PC-3 (cell line): ENCODE measurements around the gene MMP21. TPM values are rescaled to one million over a fixed set of nuclear protein-coding genes. Genes with fewer than 3 reads are reported as not detected.

Experiments
- ATAC-seq: fragments of 200-7000 bp; cut with Tn5 transposase; 2 replicates; pipeline ENCODE4 v1.9.1; 2020; ENCODE audit warnings: mild to moderate bottlenecking, moderate library complexity
- BruUV-seq: library from RNA; stranded (reverse); fragments of 400-500 nt; replicated peaks from 2 replicates; lab custom pipeline; 2021; lab: Mats Ljungman, UMichigan
- CTCF ChIA-PET: fragments of 300-600 bp; sonication (Branson Sonifier 250); formaldehyde crosslinking; loops from one replicate; lab custom pipeline; 2022; ENCODE audit warnings: antibody characterized with exemption; lab: Charles Lee
- POLR2A ChIA-PET: fragments of 300-600 bp; sonication (Branson Sonifier 250); formaldehyde crosslinking; loops from one replicate; lab custom pipeline; 2022; ENCODE audit warnings: antibody characterized with exemption; ENCODE audit not compliant: unreplicated experiment; lab: Charles Lee
- DNase-seq: peaks from one replicate; pipeline ENCODE4 v3.0.0-alpha.2; 2015
- H2AFZ ChIP-seq: fragments of 300-600 bp; sonication (generic); 2 replicates; pipeline ENCODE4 v1.6.0; 2016; ENCODE audit warnings: antibody characterized with exemption, low read length
- H3F3A ChIP-seq: fragments of 300-600 bp; sonication (generic); one replicate; pipeline ENCODE4 v1.6.0; 2017; ENCODE audit warnings: antibody characterized with exemption, low read length, control low read depth, mild to moderate bottlenecking; ENCODE audit not compliant: unreplicated experiment
- H3K27ac ChIP-seq: fragments of 300-600 bp; sonication (generic); 2 replicates; pipeline ENCODE4 v1.5.1; 2016; ENCODE audit warnings: mild to moderate bottlenecking, low read length
- H3K27me3 ChIP-seq: fragments of 300-600 bp; sonication (generic); 2 replicates; pipeline ENCODE4 v1.6.1; 2016; ENCODE audit warnings: low read length, mixed read lengths
- H3K36me3 ChIP-seq: fragments of 300-600 bp; sonication (generic); 2 replicates; pipeline ENCODE4 v1.6.1; 2016; ENCODE audit warnings: low read depth, mixed run types, low read length, mixed read lengths
- H3K4me1 ChIP-seq: fragments of 300-600 bp; sonication (generic); 2 replicates; pipeline ENCODE4 v1.5.1; 2016; ENCODE audit warnings: low read length; ENCODE audit not compliant: insufficient read depth
- H3K4me2 ChIP-seq: fragments of 300-600 bp; sonication (generic); 2 replicates; pipeline ENCODE4 v1.6.0; 2016; ENCODE audit warnings: low read length
- H3K4me3 ChIP-seq: fragments of 300-600 bp; sonication (generic); 2 replicates; pipeline ENCODE4 v1.5.1; 2016; ENCODE audit warnings: mild to moderate bottlenecking, low read length, mixed read lengths
- H3K79me2 ChIP-seq: fragments of 300-600 bp; sonication (generic); 2 replicates; pipeline ENCODE4 v1.6.1; 2017; ENCODE audit warnings: low read length, mixed read lengths
- H3K9ac ChIP-seq: fragments of 300-600 bp; sonication (generic); 2 replicates; pipeline ENCODE4 v1.6.0; 2016; ENCODE audit warnings: mild to moderate bottlenecking, low read length
- H3K9me2 ChIP-seq: fragments of 300-600 bp; sonication (generic); replicated peaks from 2 replicates; pipeline ENCODE4 v1.6.1; 2016; ENCODE audit warnings: mixed run types, low read length, mixed read lengths
- H3K9me3 ChIP-seq: fragments of 300-600 bp; sonication (generic); 2 replicates; pipeline ENCODE4 v1.6.1; 2016; ENCODE audit warnings: low read length, mixed read lengths
- H4K20me1 ChIP-seq: fragments of 300-600 bp; sonication (generic); 2 replicates; pipeline ENCODE4 v1.6.1; 2016; ENCODE audit warnings: low read length, mixed read lengths
- EZH2 ChIP-seq: fragments of 300-600 bp; sonication (generic); IDR thresholded peaks from one replicate; pipeline ENCODE4 v1.6.1; 2017; ENCODE audit warnings: antibody characterized with exemption, mild to moderate bottlenecking, low read length; ENCODE audit not compliant: unreplicated experiment
- EZH2phosphoT487 ChIP-seq: fragments of 300-600 bp; sonication (generic); IDR thresholded peaks from 2 replicates; pipeline ENCODE4 v1.6.1; 2018; ENCODE audit warnings: mild to moderate bottlenecking, antibody characterized with exemption, low read length, borderline replicate concordance
- intact Hi-C: fragments of 100-400 bp; cut with micrococcal nuclease; formaldehyde crosslinking; loops from 2 replicates; pipeline ENCODE4 v1.9.0; 2023
- total RNA-seq: library from RNA; depleted of rRNA; stranded (reverse); fragments of >200 nt; gene quantifications from 2 replicates; pipeline ENCODE4 v1.2.3, GENCODE V29; 2014
- TF ChIP-seq, protein P1 (sequence below): fragments of 300-600 bp; sonication (generic); conservative IDR thresholded peaks from 2 replicates; pipeline ENCODE4 v1.5.1; 2017; ENCODE audit warnings: antibody characterized with exemption, low read depth, mild to moderate bottlenecking, low read length

MMP21 gene
- total RNA-seq, 1 experiment from 2014 or later = not detected

DNA sequence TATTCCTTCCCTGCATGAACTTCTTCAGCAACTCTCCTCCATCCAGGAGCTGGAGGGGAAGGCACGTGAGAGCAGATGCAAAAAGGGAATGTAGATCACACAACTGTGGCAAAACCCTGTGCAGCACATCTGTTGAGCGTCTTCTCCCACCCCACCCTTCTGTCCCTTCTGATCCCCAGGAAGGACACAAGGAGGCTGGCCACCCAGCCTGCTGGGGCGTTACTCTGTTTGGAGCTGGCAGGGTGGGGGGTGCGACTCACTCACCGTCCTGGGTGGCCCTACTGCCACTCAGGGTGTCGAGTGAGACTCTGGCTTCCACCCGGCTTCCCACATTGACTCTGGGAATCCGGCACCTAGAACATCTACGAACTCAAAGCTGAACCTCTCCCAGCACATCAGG lies 10.2 kb upstream of the MMP21 start:
- CTCF ChIA-PET = no interaction called here
- Histone ChIP-seq H3K9ac (no peak overlapping the region), H3K4me1 (no peaks in the 10 kb centered on the region), H2AFZ (no peak overlapping the region), H3F3A (no peaks in the 10 kb centered on the region), H3K27ac (no peak overlapping the region), H3K36me3 (no peaks in the 10 kb centered on the region; the same call in 1 of the 2 replicates), H3K4me3 (no peak overlapping the region), H3K79me2 (no peaks in the 10 kb centered on the region), H3K9me3 (no peaks in the 10 kb centered on the region), H3K9me2 (no peaks in the 10 kb centered on the region), H4K20me1 (no peaks in the 10 kb centered on the region), H3K4me2 (no peak overlapping the region), H3K27me3 (no peaks in the 10 kb centered on the region)
- TF ChIP-seq EZH2phosphoT487 (no peak), EZH2 (no peak)
- TF ChIP-seq, protein P1, sequence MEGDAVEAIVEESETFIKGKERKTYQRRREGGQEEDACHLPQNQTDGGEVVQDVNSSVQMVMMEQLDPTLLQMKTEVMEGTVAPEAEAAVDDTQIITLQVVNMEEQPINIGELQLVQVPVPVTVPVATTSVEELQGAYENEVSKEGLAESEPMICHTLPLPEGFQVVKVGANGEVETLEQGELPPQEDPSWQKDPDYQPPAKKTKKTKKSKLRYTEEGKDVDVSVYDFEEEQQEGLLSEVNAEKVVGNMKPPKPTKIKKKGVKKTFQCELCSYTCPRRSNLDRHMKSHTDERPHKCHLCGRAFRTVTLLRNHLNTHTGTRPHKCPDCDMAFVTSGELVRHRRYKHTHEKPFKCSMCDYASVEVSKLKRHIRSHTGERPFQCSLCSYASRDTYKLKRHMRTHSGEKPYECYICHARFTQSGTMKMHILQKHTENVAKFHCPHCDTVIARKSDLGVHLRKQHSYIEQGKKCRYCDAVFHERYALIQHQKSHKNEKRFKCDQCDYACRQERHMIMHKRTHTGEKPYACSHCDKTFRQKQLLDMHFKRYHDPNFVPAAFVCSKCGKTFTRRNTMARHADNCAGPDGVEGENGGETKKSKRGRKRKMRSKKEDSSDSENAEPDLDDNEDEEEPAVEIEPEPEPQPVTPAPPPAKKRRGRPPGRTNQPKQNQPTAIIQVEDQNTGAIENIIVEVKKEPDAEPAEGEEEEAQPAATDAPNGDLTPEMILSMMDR = no peak
- ATAC-seq = no peak
- intact Hi-C loops = no loop called here
- BruUV-seq = no TSS peak
- POLR2A ChIA-PET = no interaction called here
- DNase-seq = no peak

DNA sequence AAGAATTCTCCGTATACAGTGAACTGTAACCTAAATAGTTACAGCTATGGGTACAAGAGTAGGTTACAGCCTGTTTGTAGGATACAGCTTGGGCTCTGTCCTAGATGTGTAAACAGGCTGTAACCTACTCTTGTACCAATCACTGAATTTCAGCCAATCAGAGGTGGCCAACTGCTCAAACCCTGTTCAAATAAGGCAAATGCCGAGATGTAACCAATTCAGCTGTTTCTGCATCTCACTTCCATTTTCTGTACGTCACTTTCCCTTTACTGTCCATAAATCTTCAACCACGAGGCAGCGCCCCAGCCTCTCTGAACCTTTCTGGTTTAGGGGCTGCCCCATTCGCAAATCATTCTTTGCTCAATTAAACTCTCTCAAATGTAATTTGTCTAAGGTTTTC lies 8.3 kb upstream of the MMP21 start:
- intact Hi-C loops = no loop called here
- Histone ChIP-seq H3K4me1 (no peaks in the 10 kb centered on the region), H3K27me3 (no peaks in the 10 kb centered on the region), H3K9ac (no peak overlapping the region), H3K79me2 (no peaks in the 10 kb centered on the region), H4K20me1 (no peaks in the 10 kb centered on the region), H2AFZ (no peak overlapping the region), H3K4me3 (no peak overlapping the region), H3K9me2 (no peaks in the 10 kb centered on the region), H3K36me3 (no peaks in the 10 kb centered on the region), H3K4me2 (no peak overlapping the region), H3K9me3 (no peaks in the 10 kb centered on the region), H3F3A (no peaks in the 10 kb centered on the region), H3K27ac (no peak overlapping the region)
- ATAC-seq (no peak), DNase-seq (no peak)
- CTCF ChIA-PET = no interaction called here
- BruUV-seq = no TSS peak
- TF ChIP-seq, protein P1 = no peak
- TF ChIP-seq EZH2 = no peak
- TF ChIP-seq EZH2phosphoT487 = no peak
- POLR2A ChIA-PET = interaction anchor here (0.7 kb wide), 1 partner anchor 28 kb away, joined by 5 read pairs; no protein-coding TSS in a partner anchor

GRCh38 chr10:125783408-125783807 lies 7.8 kb upstream of the MMP21 start:
- H3K9ac ChIP-seq = no peak overlapping the region
- intact Hi-C loops = no loop called here
- no peaks in the 10 kb centered on the region for H3K79me2 ChIP-seq
- no peaks in the 10 kb centered on the region for H3K36me3 ChIP-seq
- H3K9me2 ChIP-seq = no peaks in the 10 kb centered on the region
- ChIA-PET POLR2A (no interaction called here), CTCF (no interaction called here)
- H3K4me1 ChIP-seq = no peaks in the 10 kb centered on the region
- H2AFZ ChIP-seq = no peak overlapping the region
- BruUV-seq = no TSS peak
- no peak overlapping the region for H3K27ac ChIP-seq
- TF ChIP-seq, protein P1 = no peak
- TF ChIP-seq EZH2 (no peak), EZH2phosphoT487 (no peak)
- H3K4me3 ChIP-seq = no peak overlapping the region
- DNase-seq (no peak), ATAC-seq (no peak)
- no peaks in the 10 kb centered on the region for H3F3A ChIP-seq
- H4K20me1 ChIP-seq = no peaks in the 10 kb centered on the region
- no peaks in the 10 kb centered on the region for H3K27me3 ChIP-seq
- no peak overlapping the region for H3K4me2 ChIP-seq
- H3K9me3 ChIP-seq = no peaks in the 10 kb centered on the region
